Hematopoietic multipotent progenitor cell treated with erythropoietin and hydrocortisone succinate and interleukin-3 and kit ligand, for 17 days (in vitro differentiated cells): ENCODE measurements around the gene NCBP1.
"Not testable (repeated sequence)": the region's sequence is repeated elsewhere in the genome, so short reads cannot be mapped to it uniquely, and the experiment has no call there.

Experiments used
- DNase-seq: peaks from one replicate; pipeline ENCODE4 v3.0.0-alpha.2; 2015; ENCODE audit warnings: low spot score

Gene NCBP1

GRCh38 chr9:97632985-97633858 lies at the start of gene NCBP1, which contains the start of gene TSTD2:
TSS of gene NCBP1 (plus strand) at chr9:97633821. CDS start at chr9:97633882, 61 bp downstream.
TSS of gene TSTD2 (minus strand) at chr9:97633368. CDS start at chr9:97627562, 5,806 bp downstream.
- peak; percentile 97 for DNase-seq

GRCh38 chr9:97584778-97585177 lies 48.8 kb upstream of the NCBP1 start:
- DNase-seq: not testable (repeated sequence)

- not testable (repeated sequence) for DNase-seq
Measured at GRCh38 chr9:97586909-97587308, 46.7 kb upstream of the NCBP1 start.

- no peak for DNase-seq
Measured at GRCh38 chr9:97591535-97591934, 42.1 kb upstream of the NCBP1 start.

GRCh38 chr9:97592126-97592525 lies 41.5 kb upstream of the NCBP1 start:
- no peak for DNase-seq

GRCh38 chr9:97593960-97594359 lies 39.7 kb upstream of the NCBP1 start:
- no peak for DNase-seq

- DNase-seq: no peak
Measured at GRCh38 chr9:97594381-97594921, 39.2 kb upstream of the NCBP1 start.

- DNase-seq: no peak
Measured at GRCh38 chr9:97596906-97597305, 36.7 kb upstream of the NCBP1 start.

GRCh38 chr9:97598461-97599288 lies 34.9 kb upstream of the NCBP1 start:
- peak; percentile 72 for DNase-seq

- no peak for DNase-seq
Measured at GRCh38 chr9:97599314-97599846, 34.2 kb upstream of the NCBP1 start.

- DNase-seq: no peak
Measured at GRCh38 chr9:97600531-97601227, 32.9 kb upstream of the NCBP1 start.

GRCh38 chr9:97601228-97601898 lies 32.3 kb upstream of the NCBP1 start:
- no peak for DNase-seq

- no peak for DNase-seq
Measured at GRCh38 chr9:97602430-97602829, 31.2 kb upstream of the NCBP1 start.

- DNase-seq: no peak
Measured at GRCh38 chr9:97604901-97605645, 28.5 kb upstream of the NCBP1 start.

- peak; percentile 83 for DNase-seq
Measured at GRCh38 chr9:97615439-97616072, 18.1 kb upstream of the NCBP1 start.

GRCh38 chr9:97617939-97618416 lies 15.6 kb upstream of the NCBP1 start:
- no peak for DNase-seq

- DNase-seq: not testable (repeated sequence)
Measured at GRCh38 chr9:97620063-97620462, 13.6 kb upstream of the NCBP1 start.

GRCh38 chr9:97622483-97622882 lies 11.1 kb upstream of the NCBP1 start:
- DNase-seq: not testable (repeated sequence)

GRCh38 chr9:97623946-97624345 lies 9.7 kb upstream of the NCBP1 start:
- no peak for DNase-seq

- no peak for DNase-seq
Measured at GRCh38 chr9:97625620-97626019, 8.0 kb upstream of the NCBP1 start.
